ENCODE data around the gene PAXX. TPM values are rescaled to one million over a fixed set of nuclear protein-coding genes. Genes with fewer than 3 reads are reported as not detected.
"Not testable (repeated sequence)": the region's sequence is repeated elsewhere in the genome, so short reads cannot be mapped to it uniquely, and the experiment has no call there.

Gene PAXX
- total RNA-seq, 1 experiment from 2014 or later = 67.3 TPM

GRCh38 chr9:137001857-137002645, 9.8 kb downstream of the PAXX start:
- no peak for DNase-seq (ENCODE audit: low read depth)

- no peak for DNase-seq (ENCODE audit: low read depth)
Observed at GRCh38 chr9:137002646-137003041, 10.4 kb downstream of the PAXX start.

DNA sequence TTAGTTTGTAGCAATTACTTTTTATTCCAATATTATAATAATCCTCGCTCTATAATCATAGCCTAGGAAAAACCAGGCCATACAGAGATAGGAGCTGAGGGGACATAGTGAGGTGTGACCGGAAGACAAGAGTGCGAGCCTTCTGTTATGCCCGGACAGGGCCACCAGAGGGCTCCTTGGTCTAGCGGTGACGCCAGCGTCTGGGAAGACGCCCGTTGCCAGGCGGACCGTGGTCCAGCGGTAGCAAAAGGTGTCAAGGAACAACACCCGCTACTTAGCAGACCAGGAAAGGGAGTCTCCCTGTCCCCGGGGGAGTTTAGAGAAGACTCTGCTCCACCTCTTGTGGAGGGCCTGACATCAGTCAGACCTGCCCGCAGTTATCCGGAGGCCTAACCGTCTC, 12.1 kb downstream of the PAXX start:
- DNase-seq (ENCODE audit: low read depth) = not testable (repeated sequence)

DNA sequence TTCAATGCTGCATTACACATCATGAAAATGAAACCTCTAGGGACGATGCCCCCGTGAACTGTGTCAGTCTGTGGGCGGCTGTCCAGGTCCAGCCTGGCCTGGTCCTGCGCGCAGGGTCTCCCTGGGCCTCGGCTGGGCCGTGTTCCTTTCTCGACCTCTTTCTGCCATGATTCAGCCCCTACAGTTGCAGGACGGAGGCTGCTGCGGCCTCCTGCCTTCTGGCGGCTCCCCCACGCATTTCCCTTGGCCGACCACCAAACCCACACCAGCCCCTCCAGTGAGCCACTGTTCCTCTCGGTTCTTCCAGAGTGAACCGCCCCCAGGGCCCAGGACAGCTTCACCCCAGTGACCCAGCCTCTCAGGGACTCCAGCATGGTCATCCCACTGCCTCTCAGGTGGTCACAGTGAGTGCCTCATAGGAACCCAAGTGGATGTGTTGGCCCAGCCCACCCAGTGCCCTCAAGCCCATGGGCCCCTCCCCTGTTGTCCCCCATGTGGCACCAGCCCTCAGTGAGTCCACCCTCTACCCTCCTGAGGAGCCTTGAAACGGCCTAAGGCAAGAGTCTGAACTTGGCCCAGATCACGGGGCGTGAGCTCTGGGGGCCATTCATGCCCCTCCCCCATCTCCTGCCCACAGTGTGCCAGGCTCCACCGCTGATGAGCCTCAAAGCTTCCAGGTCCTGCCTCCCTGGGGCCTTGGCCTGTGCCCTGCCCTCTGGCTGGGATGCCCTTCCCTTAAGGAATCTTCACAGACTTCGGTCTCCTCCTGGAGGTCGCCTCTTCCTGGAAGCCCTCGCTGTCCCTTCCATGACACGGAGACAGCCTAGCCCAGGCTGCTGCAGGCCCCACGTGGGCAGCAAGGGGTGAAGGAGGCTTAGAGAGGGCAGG, 14.1 kb downstream of the PAXX start:
- DNase-seq (ENCODE audit: low read depth) = no peak

GRCh38 chr9:137007108-137007815, 15.0 kb downstream of the PAXX start:
- DNase-seq (ENCODE audit: low read depth) = no peak

GRCh38 chr9:137007816-137008270, 15.6 kb downstream of the PAXX start:
- no peak for DNase-seq (ENCODE audit: low read depth)

DNA sequence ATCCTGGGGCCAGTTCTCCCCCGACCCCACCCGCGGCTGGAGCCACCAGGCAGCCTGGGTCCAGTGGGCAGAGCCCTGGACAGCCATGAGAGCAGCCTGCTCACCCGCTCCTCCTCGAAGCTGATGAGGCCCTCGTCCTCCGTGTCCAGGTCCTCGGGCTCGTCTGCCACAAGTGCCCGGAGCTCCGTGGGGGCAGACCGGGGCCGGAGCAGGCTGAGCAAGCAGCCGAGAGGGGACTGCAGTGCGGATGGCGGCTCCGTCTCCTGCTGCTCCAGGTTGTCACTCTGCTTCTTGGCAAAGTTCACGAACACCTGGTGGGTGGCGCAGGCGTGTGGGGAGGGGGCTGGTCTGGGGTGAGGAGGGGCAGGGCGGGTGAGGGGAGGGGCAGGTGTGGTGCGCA, 16.1 kb downstream of the PAXX start:
- no peak for DNase-seq (ENCODE audit: low read depth)

DNA sequence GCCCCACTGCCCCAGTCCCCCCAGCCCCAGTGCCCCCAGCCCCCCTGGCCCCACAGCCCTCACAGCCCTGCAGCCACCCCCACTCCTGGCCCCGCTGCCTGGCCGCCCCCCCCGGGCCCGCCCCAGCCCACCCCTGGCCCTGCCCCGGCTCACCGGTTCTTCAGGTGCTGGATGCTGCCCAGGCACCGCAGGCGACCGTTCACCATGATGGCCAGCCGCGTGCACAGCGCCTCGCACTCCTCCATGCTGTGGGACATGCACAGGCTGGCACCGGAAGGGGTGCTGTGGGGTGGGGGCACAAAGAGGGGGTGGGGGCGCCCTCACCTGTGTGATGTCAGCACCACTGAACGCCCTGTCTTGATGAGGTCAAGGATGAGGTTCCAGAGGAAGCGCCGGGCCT, 17.0 kb downstream of the PAXX start:
- no peak for DNase-seq (ENCODE audit: low read depth)

- DNase-seq (ENCODE audit: low read depth) = no peak
Observed at GRCh38 chr9:137009938-137010732, 17.9 kb downstream of the PAXX start.

- no peak for DNase-seq (ENCODE audit: low read depth)
Observed at GRCh38 chr9:137011156-137011555, 18.9 kb downstream of the PAXX start.

DNA sequence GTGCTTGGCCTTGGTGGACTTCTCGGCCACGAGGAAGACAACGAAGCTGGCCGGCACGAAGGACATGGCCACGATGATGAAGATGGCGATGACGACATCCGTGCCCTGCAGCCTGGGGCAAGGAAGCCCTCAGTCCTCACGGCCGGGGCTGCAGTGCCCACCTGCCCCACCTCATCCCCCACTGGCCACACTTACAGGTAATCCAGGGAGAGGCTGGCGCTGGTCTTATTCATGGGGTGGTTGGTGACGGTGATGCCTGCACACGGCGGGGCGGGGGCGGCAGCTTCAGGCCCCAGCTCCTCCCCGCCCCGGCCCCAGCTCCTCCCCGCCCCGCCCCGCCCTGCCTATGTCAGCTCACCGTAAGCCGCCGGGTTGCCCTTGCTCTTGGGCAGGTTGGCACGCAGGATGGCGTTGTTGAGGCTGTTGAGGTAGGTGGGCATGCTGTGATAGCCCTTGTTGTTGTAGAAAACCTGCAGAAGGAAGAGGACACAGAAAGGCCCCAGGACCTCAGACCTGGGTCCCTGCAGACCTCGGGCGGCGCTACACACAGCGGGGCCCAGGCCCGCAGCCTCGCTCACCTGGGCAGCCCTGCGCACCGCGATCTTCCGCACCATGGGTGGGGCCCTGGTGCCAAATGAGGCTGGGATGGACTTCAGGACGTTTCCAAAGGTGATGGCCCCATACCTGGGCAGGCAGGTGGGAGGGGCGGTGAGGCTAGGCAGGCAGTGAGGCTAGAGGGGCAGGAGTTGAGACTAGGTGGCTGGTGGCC, 19.9 kb downstream of the PAXX start:
- no peak for DNase-seq (ENCODE audit: low read depth)

- DNase-seq (ENCODE audit: low read depth) = no peak
Observed at GRCh38 chr9:137012694-137013570, 20.7 kb downstream of the PAXX start.

- DNase-seq (ENCODE audit: low read depth) = no peak
Observed at GRCh38 chr9:137013571-137013940, 21.3 kb downstream of the PAXX start.

DNA sequence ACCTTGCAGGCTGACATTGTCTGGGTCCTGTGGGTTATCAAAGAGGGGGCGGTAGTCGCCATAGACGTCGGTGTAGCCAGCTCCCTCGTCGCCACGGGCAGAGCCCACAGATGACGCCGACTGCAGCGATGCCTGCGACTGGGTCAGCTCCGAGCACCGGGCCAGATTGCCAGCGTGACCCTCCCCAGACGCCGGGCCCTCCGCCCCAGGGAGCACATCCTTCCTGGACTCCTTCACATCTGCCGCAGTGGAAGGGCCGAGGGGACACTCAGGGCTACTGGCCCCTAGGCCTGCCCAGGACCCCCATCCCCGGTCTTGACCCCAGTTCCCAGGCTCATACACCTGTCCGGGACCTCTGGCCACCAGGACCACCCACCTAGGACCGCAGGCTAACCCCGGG, 21.9 kb downstream of the PAXX start:
- no peak for DNase-seq (ENCODE audit: low read depth)

GRCh38 chr9:137014776-137015539, 22.7 kb downstream of the PAXX start:
- DNase-seq (ENCODE audit: low read depth) = no peak

DNA sequence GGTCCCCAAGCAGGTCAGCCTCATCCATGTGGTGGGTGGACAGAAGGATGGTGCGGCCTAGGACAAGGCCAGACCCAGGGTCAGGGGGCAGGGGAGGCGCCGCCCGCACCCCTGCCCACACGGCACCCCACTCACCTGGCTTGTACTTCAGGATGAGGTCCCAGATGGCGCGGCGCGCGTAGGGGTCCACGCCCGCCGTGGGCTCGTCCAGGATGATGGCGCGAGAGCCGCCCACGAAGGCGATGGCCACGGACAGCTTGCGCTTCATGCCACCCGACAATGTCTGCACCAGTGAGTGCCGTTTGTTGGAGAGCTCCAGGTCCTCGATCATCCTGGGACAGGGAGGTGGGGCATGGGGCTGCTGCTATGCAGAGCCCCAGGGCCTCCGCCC, 23.3 kb downstream of the PAXX start:
- no peak for DNase-seq (ENCODE audit: low read depth)

- no peak for DNase-seq (ENCODE audit: low read depth)
Observed at GRCh38 chr9:137015976-137016375, 23.8 kb downstream of the PAXX start.

- DNase-seq (ENCODE audit: low read depth) = no peak
Observed at GRCh38 chr9:137016436-137016835, 24.2 kb downstream of the PAXX start.

- no peak for DNase-seq (ENCODE audit: low read depth)
Observed at GRCh38 chr9:137017071-137017470, 24.8 kb downstream of the PAXX start.
